NCI-H128 (cell line): ENCODE data around the gene ZNF2.

ENCODE experiments used
- DNase-seq: peaks from one replicate; lab custom pipeline; 2025; ENCODE audit not compliant: unreplicated experiment; lab: John Stamatoyannopoulos, UW

Gene ZNF2

DNA sequence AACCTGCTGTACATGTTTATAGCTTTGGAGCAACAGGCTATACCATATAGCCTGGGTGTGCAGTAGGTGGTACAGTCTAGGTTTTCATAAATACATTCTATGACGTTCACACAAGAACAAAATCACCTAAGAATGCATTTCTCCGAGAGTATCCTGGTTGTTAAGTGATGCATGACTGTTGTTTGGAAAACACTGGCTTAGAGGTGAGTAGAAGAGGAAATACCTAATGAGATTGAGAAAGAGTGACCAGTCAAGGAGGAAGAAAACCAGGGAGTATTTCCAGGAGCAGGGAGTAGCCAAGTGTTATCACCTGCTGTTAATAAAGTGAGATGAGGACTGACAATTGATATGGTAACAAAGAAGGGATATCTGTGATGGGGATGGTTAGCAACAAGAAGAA lies 38.8 kb downstream of the ZNF2 start:
- DNase-seq: no peak

DNA sequence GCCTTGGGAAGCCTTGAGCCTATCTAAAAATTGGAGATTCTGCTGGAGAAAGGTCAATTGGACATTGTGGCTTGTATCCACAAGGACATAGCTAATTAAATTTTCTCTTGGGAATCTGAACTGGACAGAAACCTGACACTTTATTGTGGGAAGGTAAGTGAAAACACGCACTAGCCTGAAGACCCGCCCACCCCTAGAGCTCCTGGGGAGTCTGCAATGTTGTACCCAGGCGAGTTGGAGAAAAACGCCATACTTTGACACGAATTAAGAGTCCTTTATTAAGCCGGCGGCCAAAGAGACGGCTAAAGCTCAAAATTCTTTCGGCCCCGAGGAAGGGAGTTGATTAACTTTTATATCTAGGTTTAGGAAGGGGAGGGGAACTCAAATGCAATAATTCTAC lies 40.5 kb downstream of the ZNF2 start:
- no peak for DNase-seq

DNA sequence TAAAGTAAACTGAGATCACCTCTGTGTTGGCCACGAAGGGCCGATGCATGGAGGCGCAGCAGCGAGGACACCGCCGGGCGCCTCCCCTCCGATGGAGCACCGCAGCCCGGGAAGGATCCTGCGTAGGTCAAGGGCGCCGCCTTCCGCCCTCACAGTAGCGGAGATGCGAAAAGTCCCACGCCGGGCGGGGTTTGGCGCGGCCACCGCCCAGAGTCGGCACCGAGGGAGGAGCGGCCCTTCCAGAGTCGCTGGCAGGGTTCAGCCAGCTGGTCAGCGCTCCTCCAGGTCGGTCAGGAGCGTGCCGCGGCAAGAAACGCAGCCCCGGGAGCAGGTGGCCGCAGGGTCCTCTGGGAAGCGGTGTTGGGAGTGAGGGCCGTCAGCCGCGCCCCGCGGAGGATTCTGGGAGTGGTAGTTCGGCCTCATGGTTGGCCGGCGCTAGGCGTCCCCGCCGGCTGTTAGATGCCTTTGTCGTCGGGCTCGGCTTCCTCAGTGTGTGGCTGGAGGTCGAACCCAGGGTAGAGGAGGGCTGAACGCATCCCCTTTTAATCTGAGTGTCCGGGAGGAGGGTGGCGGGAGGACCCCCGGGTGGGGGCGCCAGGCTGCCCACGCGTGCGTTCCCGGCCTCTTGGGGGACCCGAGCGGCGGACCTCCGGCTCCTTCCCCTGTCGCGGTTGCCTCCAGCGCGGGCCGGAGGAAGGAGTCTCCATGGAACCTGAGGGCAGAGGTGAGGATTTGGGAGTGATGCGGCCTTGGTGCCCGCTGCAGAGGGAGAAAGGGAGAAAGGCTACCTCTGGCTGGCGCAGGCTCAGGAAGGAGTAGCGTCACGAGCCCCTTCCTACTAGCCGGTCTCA lies 41.7 kb downstream of the ZNF2 start, which contains the start of gene ZNF892:
TSS of gene ZNF892 (plus strand) at position 411 of the 851 bp plus-strand sequence. CDS start at position 706, 295 bp downstream.
- DNase-seq: peak; percentile 46

DNA sequence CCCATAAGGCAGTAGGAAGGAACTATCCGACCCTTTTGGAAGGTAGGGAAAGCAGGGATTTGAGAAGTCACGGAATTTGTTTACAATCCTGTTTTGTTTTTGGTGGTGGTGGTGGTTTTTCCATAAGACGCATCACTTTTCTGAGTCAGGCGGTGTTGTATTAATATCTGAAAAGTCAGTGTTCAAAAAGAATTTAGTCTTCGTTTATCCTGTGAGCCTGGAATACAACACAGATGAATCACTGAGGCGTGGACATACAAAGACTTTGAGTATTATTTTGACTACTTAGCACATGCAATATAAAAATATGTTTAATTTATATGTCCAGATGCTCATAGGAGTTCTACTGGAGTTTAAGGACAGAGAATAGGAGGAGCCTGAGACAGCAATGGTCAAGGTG lies 42.5 kb downstream of the ZNF2 start:
- no peak for DNase-seq

DNA sequence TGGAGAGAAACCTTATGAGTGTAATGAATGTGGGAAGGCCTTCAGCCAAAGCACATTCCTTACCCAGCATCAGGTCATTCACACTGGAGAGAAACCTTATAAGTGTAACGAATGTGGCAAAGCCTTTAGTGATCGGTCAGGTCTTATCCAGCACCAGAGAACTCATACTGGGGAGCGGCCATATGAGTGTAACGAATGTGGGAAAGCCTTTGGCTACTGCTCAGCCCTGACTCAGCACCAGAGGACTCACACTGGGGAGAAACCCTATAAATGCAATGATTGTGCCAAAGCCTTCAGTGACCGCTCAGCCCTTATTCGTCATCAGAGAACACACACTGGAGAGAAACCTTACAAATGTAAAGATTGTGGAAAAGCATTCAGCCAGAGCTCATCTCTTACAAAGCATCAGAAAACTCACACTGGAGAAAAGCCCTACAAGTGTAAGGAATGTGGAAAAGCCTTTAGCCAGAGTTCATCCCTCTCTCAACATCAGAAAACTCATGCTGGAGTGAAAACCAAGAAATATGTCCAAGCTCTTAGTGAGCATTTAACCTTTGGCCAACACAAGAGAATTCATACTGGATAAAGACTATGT lies 49.5 kb downstream of the ZNF2 start:
- no peak for DNase-seq

DNA sequence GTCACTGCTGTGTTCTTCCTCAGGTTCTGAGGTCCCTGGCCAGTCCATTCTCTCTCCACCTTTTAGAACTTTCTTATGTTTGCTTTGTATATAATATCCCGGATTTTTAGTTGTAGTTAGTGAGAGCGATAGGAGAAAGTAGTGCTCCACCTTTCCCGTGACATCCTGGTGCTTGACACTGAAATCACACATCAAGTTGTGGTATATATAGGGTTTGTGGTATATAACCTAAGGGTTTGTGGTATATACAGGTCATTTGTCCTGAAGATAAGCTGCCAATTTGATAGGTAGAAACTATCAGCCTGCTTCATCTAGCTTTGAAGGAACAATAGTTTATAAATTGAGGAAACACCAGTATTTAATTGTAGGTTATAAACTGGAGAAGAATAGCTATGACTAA lies 54.8 kb downstream of the ZNF2 start:
- no peak for DNase-seq

DNA sequence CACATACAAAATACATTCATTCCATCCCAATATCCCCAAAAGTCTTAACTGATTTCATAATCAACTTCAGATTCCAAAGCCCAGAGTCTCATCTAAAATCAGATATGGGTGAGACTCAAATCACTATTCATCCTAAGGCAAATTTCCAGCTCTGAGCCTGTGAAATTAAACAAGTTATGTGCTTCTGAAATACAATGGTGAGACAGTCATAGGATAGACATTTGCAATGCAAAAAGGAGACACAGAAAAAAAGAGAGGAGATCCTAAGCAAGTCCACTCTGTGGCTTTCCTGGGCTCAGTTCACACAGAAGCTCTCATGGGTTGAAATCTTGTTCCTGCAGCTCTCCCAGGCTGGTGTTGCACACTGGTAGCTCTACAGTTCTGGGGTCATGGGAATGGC lies 60.0 kb downstream of the ZNF2 start:
- DNase-seq: no peak

DNA sequence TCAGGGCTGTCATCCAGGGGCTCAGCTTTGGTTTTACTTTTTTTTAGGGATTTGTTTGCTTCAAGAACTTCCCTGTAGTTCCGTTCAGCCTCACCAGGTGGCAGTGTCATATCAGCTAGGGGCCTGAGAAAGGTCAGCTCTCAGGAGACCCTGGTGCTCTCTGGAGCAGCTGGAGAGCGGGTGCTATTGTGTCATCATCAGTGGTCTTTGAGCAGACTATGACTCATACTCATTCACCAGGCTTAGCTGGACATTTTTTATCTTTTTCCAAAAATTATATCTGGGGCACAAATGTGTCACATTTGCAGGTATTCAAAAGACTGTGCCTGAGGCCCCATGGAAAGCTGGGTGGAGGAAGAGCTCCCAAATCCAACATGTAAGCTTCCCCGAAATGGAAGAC lies 66.1 kb downstream of the ZNF2 start:
- DNase-seq: peak; percentile 65

DNA sequence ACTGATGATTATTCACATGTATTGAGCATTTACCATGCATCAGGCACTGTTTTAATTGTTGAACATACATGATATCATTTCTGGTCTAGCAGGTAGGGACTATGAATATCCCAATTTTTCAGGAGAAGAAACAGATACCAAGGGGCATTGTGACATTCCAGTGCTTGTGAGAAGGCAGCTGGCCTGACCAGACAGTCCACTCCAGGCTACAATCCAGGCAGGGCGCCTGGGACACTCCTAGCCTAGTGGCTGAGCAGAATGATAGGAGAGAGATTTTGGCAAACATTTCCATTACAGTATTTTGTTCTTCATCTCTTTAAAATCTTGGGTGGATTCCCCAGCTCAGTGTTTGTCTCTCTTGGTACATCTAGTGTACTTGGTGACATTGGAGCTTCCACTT lies 66.6 kb downstream of the ZNF2 start:
- no peak for DNase-seq
